Stimulated activated CD8-positive, alpha-beta memory T cell treated with anti-CD3 and anti-CD28 coated beads, Interleukin-2, amount 100 ng/mL, for 48 hours (primary cell): ENCODE results near the gene NSMCE1.

ENCODE experiments used
- DNase-seq, 2 donors: peaks; one replicate each; pipeline ENCODE4 v3.0.0-alpha.2; 2020; ENCODE audit warnings: low read depth in 2 of 2

Gene NSMCE1

GRCh38 chr16:27195941-27196595, 72.5 kb downstream of the NSMCE1 start:
- no peak for DNase-seq

- no peak for DNase-seq
These were observed 73.4 kb downstream of the NSMCE1 start for GRCh38 chr16:27195076-27195741.

GRCh38 chr16:27193300-27193990, 75.1 kb downstream of the NSMCE1 start:
- no peak for DNase-seq

- no peak for DNase-seq
These were observed 77.1 kb downstream of the NSMCE1 start for GRCh38 chr16:27191352-27191924.

- no peak for DNase-seq
These were observed 78.2 kb downstream of the NSMCE1 start for GRCh38 chr16:27190316-27190871.

GRCh38 chr16:27189335-27189972, 79.1 kb downstream of the NSMCE1 start:
- no peak for DNase-seq

- no peak for DNase-seq
These were observed 79.9 kb downstream of the NSMCE1 start for GRCh38 chr16:27188633-27189032.

- no peak for DNase-seq
These were observed 82.8 kb downstream of the NSMCE1 start for GRCh38 chr16:27185776-27186130.

GRCh38 chr16:27182906-27183405, 85.6 kb downstream of the NSMCE1 start:
- no peak for DNase-seq

- no peak for DNase-seq
These were observed 87.4 kb downstream of the NSMCE1 start for GRCh38 chr16:27181019-27181790.

GRCh38 chr16:27179500-27180072, 89.0 kb downstream of the NSMCE1 start:
- DNase-seq, result peak; percentile 74 to 84

GRCh38 chr16:27177031-27177774, 91.4 kb downstream of the NSMCE1 start:
- DNase-seq, result peak in 1 of 2 donors; percentile 20

- no peak for DNase-seq
These were observed 92.7 kb downstream of the NSMCE1 start for GRCh38 chr16:27175888-27176287.
